Erythroblast (primary cell): ENCODE results near the gene GABRG3.

Source experiments
- GATA1 ChIP-seq: IDR thresholded peaks from 2 replicates; pipeline ENCODE4 v1.6.1; 2011; ENCODE audit warnings: low read depth, mild to moderate bottlenecking, control low read depth, low read length, moderate library complexity
- POLR2A ChIP-seq: IDR thresholded peaks from 2 replicates; pipeline ENCODE4 v1.6.1; 2011; ENCODE audit warnings: mild to moderate bottlenecking, low read length

DNA sequence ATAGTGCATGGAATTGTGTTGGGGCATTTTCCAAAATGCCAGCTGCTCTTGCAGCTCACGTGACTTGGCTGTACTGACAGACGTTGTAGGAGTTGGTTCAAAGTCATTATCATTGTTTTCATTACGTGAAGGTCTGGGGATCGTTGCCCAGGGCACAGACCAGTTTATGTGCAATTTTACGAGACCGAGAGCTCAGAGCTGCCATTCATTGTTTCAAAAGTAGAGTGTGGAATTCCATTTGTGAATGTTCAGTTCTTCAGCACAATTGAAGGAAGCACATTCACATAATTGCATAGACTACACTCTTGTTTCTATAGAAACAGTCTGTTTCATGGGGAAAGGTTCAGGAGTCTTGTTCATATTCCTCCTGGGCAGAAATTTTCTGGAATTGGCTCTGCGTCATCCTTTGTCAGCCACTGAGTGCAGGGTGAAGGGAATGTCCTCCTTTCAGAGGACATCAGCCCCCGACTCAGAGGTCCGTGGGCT lies 54.5 kb downstream of the GABRG3 start:
- TF ChIP-seq POLR2A, result no peak
- no peak for TF ChIP-seq GATA1
